Measurements from ENCODE around the gene ANKS4B.
A peak's percentile ranks its signal among the peaks of the same experiment; 100 is the strongest.

The ANKS4B gene

GRCh38 chr16:21277927-21278706 is 44.6 kb downstream of the ANKS4B start, which contains the start of gene CRYM (continued):
- TF ChIP-seq REPIN1 (tag by site-specific recombination; IDR thresholded peaks at IDR 0.05; ENCODE audit: low read depth) (no peak), SP2 (tag by site-specific recombination; IDR thresholded peaks at IDR 0.05) (peak; percentile 43; the same call in 1 of the 2 replicates), ZSCAN30 (tag by site-specific recombination; IDR thresholded peaks at IDR 0.05) (0 out of 2 replicates have a peak, but pooled peaks have one; percentile 37), ZXDB (tag by site-specific recombination; IDR thresholded peaks at IDR 0.05) (peak; percentile 43; the same call in 1 of the 2 replicates), ZBTB8A (tag by site-specific recombination; IDR thresholded peaks at IDR 0.05) (peak; percentile 93), ZNF23 (tag by site-specific recombination; IDR thresholded peaks at IDR 0.05; ENCODE audit: borderline replicate concordance) (no peak), ZNF394 (tag by site-specific recombination; IDR thresholded peaks at IDR 0.05; ENCODE audit: borderline replicate concordance) (peak; percentile 14; the same call in 1 of the 2 replicates), ZNF175 (tag by site-specific recombination; IDR thresholded peaks at IDR 0.05) (no peak)

GRCh38 chr16:21279501-21279900 is 46.0 kb downstream of the ANKS4B start:
- no peaks in the 10 kb centered on the region for H3K9me3 ChIP-seq (ENCODE audit: control insufficient read depth, insufficient read depth, low read depth, low read length)
- TF ChIP-seq ZNF776 (tag by site-specific recombination; IDR thresholded peaks at IDR 0.05; ENCODE audit: borderline replicate concordance) (no peak), ZBTB17 (tag by site-specific recombination; IDR thresholded peaks at IDR 0.05) (peak; percentile 39; the same call in 1 of the 2 replicates), ZNF112 (tag by site-specific recombination; IDR thresholded peaks at IDR 0.05) (no peak), ZNF16 (tag by site-specific recombination; IDR thresholded peaks at IDR 0.05; ENCODE audit: low read depth) (no peak), KLF10 (tag by site-specific recombination; IDR thresholded peaks at IDR 0.05) (no peak), ZNF404 (tag by site-specific recombination; IDR thresholded peaks at IDR 0.05) (no peak)
- ChIA-PET CTCF (interaction anchor here (0.6 to 5.1 kb wide), 8 partner anchors 13 to 1066 kb away, joined by 3 to 41 read pairs (median 4); no protein-coding TSS in a partner anchor), POLR2A (no interaction called here)
- H3K36me3 ChIP-seq (ENCODE audit: control insufficient read depth in 2 of 2, insufficient read depth in 1 of 2, low read length in 2 of 2) = no peaks in the 10 kb centered on the region
- H3K27ac ChIP-seq (ENCODE audit: extremely low read depth, low read depth, low read length) = no peak overlapping the region
- H3K4me3 ChIP-seq (ENCODE audit: low read depth, low read length) = no peak overlapping the region
- H3K4me1 ChIP-seq (ENCODE audit: control insufficient read depth, insufficient read depth, low read length) = no peaks in the 10 kb centered on the region

- H3K27ac ChIP-seq (ENCODE audit: extremely low read depth, low read depth, low read length) = no peak overlapping the region
- H3K9me3 ChIP-seq (ENCODE audit: control insufficient read depth, insufficient read depth, low read depth, low read length) = no peaks in the 10 kb centered on the region
- H3K4me3 ChIP-seq (ENCODE audit: low read depth, low read length) = no peak overlapping the region
- ChIA-PET POLR2A (no interaction called here), CTCF (interaction anchor here (0.6 kb wide), 1 partner anchor 42 kb away, joined by 4 read pairs; no protein-coding TSS in a partner anchor)
- no peaks in the 10 kb centered on the region for H3K4me1 ChIP-seq (ENCODE audit: control insufficient read depth, insufficient read depth, low read length)
- H3K36me3 ChIP-seq (ENCODE audit: control insufficient read depth in 2 of 2, insufficient read depth in 1 of 2, low read length in 2 of 2) = no peaks in the 10 kb centered on the region
- TF ChIP-seq ZNF777 (tag by site-specific recombination; IDR thresholded peaks at IDR 0.05; ENCODE audit: borderline replicate concordance) = no peak
- peak; percentile 96 for TF ChIP-seq SCRT2 (tag by site-specific recombination; IDR thresholded peaks at IDR 0.05)
- TF ChIP-seq ZNF404 (tag by site-specific recombination; IDR thresholded peaks at IDR 0.05) = no peak
- no peak for TF ChIP-seq SP7 (tag by site-specific recombination; IDR thresholded peaks at IDR 0.05)
- TF ChIP-seq GLIS2 (tag by site-specific recombination; IDR thresholded peaks at IDR 0.05) = no peak
- no peak for TF ChIP-seq PRDM10 (tag by site-specific recombination; IDR thresholded peaks at IDR 0.05)
- no peak for TF ChIP-seq TCF7L2 (IDR thresholded peaks at IDR 0.05; ENCODE audit: borderline replicate concordance, low read depth, low read length)
- no peak for TF ChIP-seq HIC1 (tag by site-specific recombination; IDR thresholded peaks at IDR 0.05)
- peak; percentile 65 for TF ChIP-seq SETDB1 (IDR thresholded peaks at IDR 0.05; ENCODE audit: insufficient read length, low read length)
- TF ChIP-seq ZNF175 (tag by site-specific recombination; IDR thresholded peaks at IDR 0.05) = no peak
- no peak for TF ChIP-seq ZNF837 (tag by site-specific recombination; IDR thresholded peaks at IDR 0.05)
- no peak for TF ChIP-seq GLI2 (tag by site-specific recombination; IDR thresholded peaks at IDR 0.05; ENCODE audit: borderline replicate concordance, low read depth)
- TF ChIP-seq ZNF140 (tag by site-specific recombination; IDR thresholded peaks at IDR 0.05) = no peak
- TF ChIP-seq ZNF544 (tag by site-specific recombination; IDR thresholded peaks at IDR 0.05) = no peak
- no peak for TF ChIP-seq BCL11A (tag by site-specific recombination; IDR thresholded peaks at IDR 0.05; ENCODE audit: low read depth)
Measured at GRCh38 chr16:21281698-21282389, 48.3 kb downstream of the ANKS4B start.

All from HEK293 (cell line).